ENCODE results near the gene ARHGAP35. TPM values are rescaled to one million over a fixed set of nuclear protein-coding genes. Genes with fewer than 3 reads are reported as not detected.
"Not testable (repeated sequence)": the region's sequence is repeated elsewhere in the genome, so short reads cannot be mapped to it uniquely, and the experiment has no call there.

ARHGAP35 gene
- total RNA-seq, 2 donors from 2014 or later = 22.8 to 24.7 TPM

DNA sequence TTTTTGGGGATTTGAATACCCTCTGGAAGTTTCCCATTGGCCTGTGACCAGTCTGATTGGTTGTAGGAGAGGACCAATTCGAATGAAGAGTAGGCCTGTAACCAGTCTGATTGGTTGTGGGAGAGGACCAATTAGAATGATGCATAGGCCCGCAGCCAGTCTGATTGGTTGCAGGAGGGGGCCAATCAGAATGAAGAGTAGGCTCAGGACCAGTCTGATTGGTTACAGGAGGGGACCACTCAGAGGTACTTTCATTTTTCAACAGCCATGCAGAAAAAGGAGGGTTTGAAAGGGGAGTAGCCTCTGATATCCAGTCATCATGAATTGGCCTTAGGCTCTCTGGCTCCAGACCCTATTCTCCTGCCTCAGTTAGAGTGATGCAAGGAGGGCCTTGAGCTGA, 42.0 kb upstream of the ARHGAP35 start:
- no peak for DNase-seq
- no peak for ATAC-seq
- H3K27ac ChIP-seq = no peak overlapping the region
- H3K4me3 ChIP-seq = no peak overlapping the region
- H3K27me3 ChIP-seq = no peaks in the 10 kb centered on the region
- TF ChIP-seq, protein P1, sequence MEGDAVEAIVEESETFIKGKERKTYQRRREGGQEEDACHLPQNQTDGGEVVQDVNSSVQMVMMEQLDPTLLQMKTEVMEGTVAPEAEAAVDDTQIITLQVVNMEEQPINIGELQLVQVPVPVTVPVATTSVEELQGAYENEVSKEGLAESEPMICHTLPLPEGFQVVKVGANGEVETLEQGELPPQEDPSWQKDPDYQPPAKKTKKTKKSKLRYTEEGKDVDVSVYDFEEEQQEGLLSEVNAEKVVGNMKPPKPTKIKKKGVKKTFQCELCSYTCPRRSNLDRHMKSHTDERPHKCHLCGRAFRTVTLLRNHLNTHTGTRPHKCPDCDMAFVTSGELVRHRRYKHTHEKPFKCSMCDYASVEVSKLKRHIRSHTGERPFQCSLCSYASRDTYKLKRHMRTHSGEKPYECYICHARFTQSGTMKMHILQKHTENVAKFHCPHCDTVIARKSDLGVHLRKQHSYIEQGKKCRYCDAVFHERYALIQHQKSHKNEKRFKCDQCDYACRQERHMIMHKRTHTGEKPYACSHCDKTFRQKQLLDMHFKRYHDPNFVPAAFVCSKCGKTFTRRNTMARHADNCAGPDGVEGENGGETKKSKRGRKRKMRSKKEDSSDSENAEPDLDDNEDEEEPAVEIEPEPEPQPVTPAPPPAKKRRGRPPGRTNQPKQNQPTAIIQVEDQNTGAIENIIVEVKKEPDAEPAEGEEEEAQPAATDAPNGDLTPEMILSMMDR (IDR thresholded peaks at IDR 0.05) = no peak
- no peak for TF ChIP-seq POLR2A (IDR thresholded peaks at IDR 0.05)
- H3K4me1 ChIP-seq = peaks cover 3% of the 10 kb centered on the region
- H3K9me3 ChIP-seq = no peaks in the 10 kb centered on the region
- intact Hi-C loops (cut with DNase I) = no loop called here
- H3K36me3 ChIP-seq (replicated peaks in 1 of 2; ENCODE audit: insufficient read depth in 1 of 2, low read depth in 2 of 2) = no peaks in the 10 kb centered on the region
- WGBS, 2 donors = 60 to 92% methylated on average over 1 to 2 of the region's 2 CpGs

DNA sequence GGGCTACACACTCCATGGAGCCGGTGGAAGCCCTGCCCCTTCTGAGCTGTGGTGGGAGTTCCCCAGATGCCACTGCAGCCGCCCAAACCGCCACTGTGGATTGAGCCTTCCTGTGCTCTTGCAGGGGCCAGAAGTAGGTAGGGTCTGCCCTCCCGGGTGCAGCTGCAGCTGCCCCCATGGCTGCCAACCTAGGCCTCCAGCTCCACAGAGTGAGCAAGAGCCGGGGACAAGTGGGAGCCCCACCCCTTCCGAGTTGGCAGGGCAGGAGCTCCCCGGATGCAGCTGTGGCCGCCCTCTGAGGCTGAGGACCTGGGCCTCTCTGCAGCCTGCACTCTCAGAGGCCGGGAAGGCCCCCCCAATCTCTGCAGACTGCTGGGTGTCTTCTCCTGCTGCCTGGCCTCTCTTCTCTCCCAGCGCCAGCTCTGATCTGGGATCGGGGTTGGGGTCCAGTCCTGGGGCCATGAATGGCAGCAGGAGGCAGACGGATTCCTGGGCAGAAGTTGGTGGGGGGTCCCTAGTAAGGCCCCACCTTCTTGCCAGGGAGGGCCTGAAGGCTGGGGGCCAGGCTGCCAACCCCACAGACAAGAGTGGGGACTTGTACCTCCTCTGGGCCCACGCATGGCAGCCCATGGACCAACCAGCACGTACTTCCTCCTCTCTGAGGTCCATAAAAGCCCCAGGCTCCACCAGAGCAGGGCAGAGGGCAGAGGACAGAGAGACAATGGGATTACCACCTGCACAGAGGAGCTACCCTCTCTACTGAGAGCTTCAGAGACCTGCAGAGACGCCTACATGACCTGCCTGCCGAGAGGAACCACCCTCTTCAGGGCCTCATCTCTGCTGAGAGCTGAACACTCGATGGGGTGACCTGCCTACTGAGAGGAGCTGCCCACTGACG, 39.0 kb upstream of the ARHGAP35 start:
- WGBS, 2 donors = 81 to 98% methylated on average over 6 to 15 of the region's 18 CpGs
- no peaks in the 10 kb centered on the region for H3K4me1 ChIP-seq
- H3K4me3 ChIP-seq = no peak overlapping the region
- H3K27ac ChIP-seq = no peak overlapping the region
- no peaks in the 10 kb centered on the region for H3K36me3 ChIP-seq (replicated peaks in 1 of 2; ENCODE audit: insufficient read depth in 1 of 2, low read depth in 2 of 2)
- DNase-seq (no peak), ATAC-seq (no peak)
- no peaks in the 10 kb centered on the region for H3K27me3 ChIP-seq
- no peaks in the 10 kb centered on the region for H3K9me3 ChIP-seq
- intact Hi-C loops (cut with DNase I) = no loop called here
- TF ChIP-seq, protein P1 (IDR thresholded peaks at IDR 0.05) = no peak
- no peak for TF ChIP-seq POLR2A (IDR thresholded peaks at IDR 0.05)

DNA sequence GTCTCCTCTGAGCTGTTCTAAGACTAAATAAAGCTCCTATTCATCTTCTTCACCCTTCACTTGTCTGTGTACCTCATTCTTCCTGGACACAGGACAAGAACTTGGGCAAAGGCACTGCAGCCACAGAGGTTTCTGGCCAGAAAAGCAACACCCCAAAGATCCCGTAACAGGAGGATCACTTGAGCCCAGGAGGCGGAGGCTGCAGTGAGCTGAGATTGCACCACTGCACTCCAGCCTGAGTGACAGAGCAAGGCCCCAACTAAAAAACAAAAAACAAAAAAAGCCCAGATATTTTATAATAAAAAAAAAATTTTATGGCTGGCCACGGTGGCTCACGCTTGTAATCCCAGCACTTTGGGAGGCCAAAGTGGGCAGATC, 38.4 kb upstream of the ARHGAP35 start:
- H3K36me3 ChIP-seq (replicated peaks in 1 of 2; ENCODE audit: insufficient read depth in 1 of 2, low read depth in 2 of 2); intact Hi-C loops (cut with DNase I); H3K4me1 ChIP-seq; H3K9me3 ChIP-seq; ATAC-seq; H3K27ac ChIP-seq; H3K27me3 ChIP-seq; H3K4me3 ChIP-seq; DNase-seq: not testable (repeated sequence)
- 94 to 98% methylated on average over 4 of the region's 4 CpGs for WGBS, 2 donors

DNA sequence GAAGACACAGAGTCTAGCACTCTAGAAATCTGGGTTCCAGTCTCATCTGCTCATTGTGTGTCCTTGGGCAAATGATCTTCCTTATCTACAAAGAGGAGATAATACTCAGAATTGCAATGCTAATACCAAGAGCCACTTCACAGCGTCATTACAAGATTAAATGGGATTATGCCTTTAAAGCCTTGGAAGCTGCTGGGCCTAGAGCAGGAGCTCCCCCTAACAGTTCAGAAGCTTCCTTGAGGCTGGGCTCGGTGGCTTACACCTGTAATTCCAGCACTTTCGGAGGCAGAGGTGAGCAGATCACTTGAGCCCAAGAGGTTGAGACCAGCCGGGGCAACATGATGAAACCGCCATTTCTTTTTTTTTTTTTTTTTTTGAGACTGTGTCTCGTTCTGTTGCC, 37.7 kb upstream of the ARHGAP35 start:
- Histone ChIP-seq H3K4me1 (no peaks in the 10 kb centered on the region), H3K27ac (no peak overlapping the region), H3K9me3 (no peaks in the 10 kb centered on the region), H3K36me3 (replicated peaks in 1 of 2; ENCODE audit: insufficient read depth in 1 of 2, low read depth in 2 of 2) (no peaks in the 10 kb centered on the region), H3K27me3 (no peaks in the 10 kb centered on the region), H3K4me3 (no peak overlapping the region)
- intact Hi-C loops (cut with DNase I) = no loop called here
- no peak for TF ChIP-seq POLR2A (IDR thresholded peaks at IDR 0.05)
- TF ChIP-seq, protein P1 (IDR thresholded peaks at IDR 0.05) = no peak
- no peak for ATAC-seq
- DNase-seq = no peak
- WGBS, 2 donors = 86 to 91% methylated on average over 6 of the region's 6 CpGs

DNA sequence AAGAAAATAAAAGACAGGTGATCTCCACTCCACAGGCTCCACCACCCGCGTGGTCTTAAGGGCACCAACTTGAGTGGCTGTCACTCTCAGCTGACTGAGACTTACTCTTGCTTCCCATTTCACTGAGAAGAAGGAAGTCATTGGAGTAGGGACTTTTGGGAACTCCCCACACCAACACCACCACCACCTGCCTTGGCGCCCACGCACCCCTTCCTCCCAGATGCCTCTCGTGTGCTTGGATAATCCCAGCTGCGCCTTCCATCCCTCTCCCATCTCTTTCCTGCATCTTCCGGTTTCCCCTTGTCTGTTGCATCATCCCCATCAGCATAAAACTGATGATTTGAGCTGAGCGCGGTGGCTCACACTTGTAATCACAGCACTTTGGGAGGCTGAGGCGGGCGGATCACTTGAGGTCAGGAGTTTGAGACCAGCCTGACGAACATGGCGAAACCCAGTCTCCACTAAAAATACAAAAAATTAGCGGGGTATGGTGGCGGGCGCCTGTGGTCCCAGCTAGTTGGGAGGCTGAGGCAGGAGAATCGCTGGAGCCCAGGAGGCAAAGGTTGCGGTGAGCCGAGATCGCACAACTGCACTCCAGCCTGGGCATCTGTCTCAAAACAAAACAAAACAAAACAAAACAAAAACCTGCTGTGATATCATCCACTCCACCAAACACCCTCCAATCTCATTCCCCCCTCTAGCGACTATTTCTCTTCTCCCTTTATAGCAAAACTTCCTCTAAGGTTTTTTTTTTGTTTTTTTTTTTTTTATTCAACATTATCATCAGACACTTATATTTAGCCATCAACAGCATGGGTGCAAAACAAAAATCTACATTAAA, 35.7 kb upstream of the ARHGAP35 start:
- H3K27ac ChIP-seq = peak overlapping the region in 1 of 4 donors; percentile 24
- intact Hi-C loops (cut with DNase I) = no loop called here
- DNase-seq (peak in 1 of 4 donors; percentile 38), ATAC-seq (no peak)
- H3K4me1 ChIP-seq = peaks cover 5% of the 10 kb centered on the region
- whole genome bisulfite sequencing, 2 donors = 70 to 91% methylated on average over 19 to 20 of the region's 21 CpGs
- H3K9me3 ChIP-seq = no peaks in the 10 kb centered on the region
- no peak overlapping the region for H3K4me3 ChIP-seq
- no peaks in the 10 kb centered on the region for H3K36me3 ChIP-seq (replicated peaks in 1 of 2; ENCODE audit: insufficient read depth in 1 of 2, low read depth in 2 of 2)
- no peaks in the 10 kb centered on the region for H3K27me3 ChIP-seq
- TF ChIP-seq, protein P1 (IDR thresholded peaks at IDR 0.05) = no peak
- TF ChIP-seq POLR2A (IDR thresholded peaks at IDR 0.05) = no peak

All from body of pancreas (tissue), 4 donors.